Kidney (tissue), 14 donors: Measurements from ENCODE around the gene IQCF6. TPM values are rescaled to one million over a fixed set of nuclear protein-coding genes. Genes with fewer than 3 reads are reported as not detected.

ENCODE experiments used
- DNase-seq, 5 donors: peaks; one replicate each; pipeline ENCODE4 v3.0.0-alpha.2; 2013 to 2020
- FAIRE-seq: peaks from 2 replicates; lab custom pipeline; 2012; peaks lifted over from hg19 to GRCh38; lab: Jason Lieb, UNC
- H3K27ac ChIP-seq, 2 donors: one replicate each; pipeline ENCODE4 v1.7.0; 2013; ENCODE audit warnings: low read depth in 2 of 2, low read length in 2 of 2, inconsistent platforms in 1 of 2
- H3K27me3 ChIP-seq: one replicate; pipeline ENCODE4 v1.7.1; 2013; ENCODE audit warnings: low read length, inconsistent platforms; ENCODE audit not compliant: control insufficient read depth, insufficient read depth
- H3K36me3 ChIP-seq, 3 donors: one replicate each; pipeline versions ENCODE4 v1.7.0 to v1.7.1; 2013; ENCODE audit warnings: low read length in 3 of 3, control low read depth in 1 of 3, inconsistent platforms in 1 of 3; ENCODE audit not compliant: insufficient read depth in 3 of 3, control insufficient read depth in 2 of 3
- H3K4me1 ChIP-seq, 3 donors: one replicate each; pipeline versions ENCODE4 v1.7.0 to v1.7.1; 2013; ENCODE audit warnings: low read length in 3 of 3, inconsistent platforms in 1 of 3, low read depth in 1 of 3; ENCODE audit not compliant: control insufficient read depth in 2 of 3, insufficient read depth in 2 of 3
- H3K4me3 ChIP-seq, 3 donors: one replicate each; pipeline versions ENCODE4 v1.7.0 to v1.8.1; 2013; ENCODE audit warnings: low read length in 3 of 3, control low read depth in 1 of 3, inconsistent platforms in 1 of 3
- H3K9ac ChIP-seq, 3 donors: one replicate each; pipeline versions ENCODE4 v1.7.0 to v1.7.1; 2013; ENCODE audit warnings: low read length in 3 of 3, control low read depth in 1 of 3, inconsistent platforms in 1 of 3
- H3K9me3 ChIP-seq, 3 donors: one replicate each; pipeline versions ENCODE4 v1.7.0 to v1.7.1; 2013; ENCODE audit warnings: low read length in 3 of 3, control low read depth in 1 of 3, inconsistent platforms in 1 of 3; ENCODE audit not compliant: control insufficient read depth in 2 of 3, insufficient read depth in 1 of 3
- CTCF ChIP-seq: IDR thresholded peaks from 3 replicates; pipeline ENCODE4 v1.5.1; 2012; ENCODE audit warnings: mild to moderate bottlenecking, moderate library complexity, borderline replicate concordance; ENCODE audit not compliant: insufficient read depth; ENCODE audit errors: extremely low read depth
- intact Hi-C: fragments of 100-400 bp; cut with DNase I; formaldehyde crosslinking; loops from one replicate; pipeline ENCODE4 v1.11.1; 2022
- polyA plus RNA-seq: library from polyadenylated mRNA; stranded (reverse); fragments of 350-450 nt; fragmentation: Illumina TruSeq; extraction: RNeasy Lipid Tissue Mini Kit (QIAGEN cat#74804); gene quantifications from one replicate; pipeline ENCODE4 v1.2.3, GENCODE V29; 2014; ENCODE audit warnings: low read depth, low replicate concordance; ENCODE audit not compliant: insufficient read depth
- total RNA-seq: library from RNA; stranded (reverse); fragmentation: NEBNext Ultra II Directional; extraction: Animal tissue kit (Norgen Biotek cat#: 25700); gene quantifications from one replicate; pipeline ENCODE4 v1.2.1, GENCODE V29; 2021
- donor health status: control.
- donor health status: control.
- donor health status: control.
- donor health status: control.
- donor health status: control.
- donor health status: DM: yes; HTN: yes; CAD: no.
- donor health status: Normal renal cell carcinoma (clear cell type).

IQCF6 gene
- total and polyA plus RNA-seq, 2 donors from 2014 or later: not detected

- H3K27ac ChIP-seq: no peak overlapping the region
- H3K4me1 ChIP-seq: peaks cover 0 to 4% (median 0%) of the 10 kb centered on the region in 3 donors
- TF ChIP-seq CTCF: no peak
- no peaks in the 10 kb centered on the region for H3K36me3 ChIP-seq
- no peaks in the 10 kb centered on the region for H3K27me3 ChIP-seq
- H3K9me3 ChIP-seq: no peaks in the 10 kb centered on the region
- no peak overlapping the region for H3K4me3 ChIP-seq
- intact Hi-C loops: no loop called here
- FAIRE-seq: no peak
- DNase-seq: no peak
- no peak overlapping the region for H3K9ac ChIP-seq
These were observed 43.1 kb downstream of the IQCF6 start for GRCh38 chr3:51735950-51736349.

GRCh38 chr3:51735039-51735438 is 44.0 kb downstream of the IQCF6 start:
- intact Hi-C loops: no loop called here
- H3K27me3 ChIP-seq: no peaks in the 10 kb centered on the region
- H3K36me3 ChIP-seq: no peaks in the 10 kb centered on the region
- no peak overlapping the region for H3K4me3 ChIP-seq
- no peak overlapping the region for H3K9ac ChIP-seq
- DNase-seq (no peak), FAIRE-seq (no peak)
- H3K27ac ChIP-seq: no peak overlapping the region
- H3K4me1 ChIP-seq: peaks cover 0 to 4% (median 0%) of the 10 kb centered on the region in 3 donors
- no peak for TF ChIP-seq CTCF
- H3K9me3 ChIP-seq: no peaks in the 10 kb centered on the region

GRCh38 chr3:51734572-51734907 is 44.5 kb downstream of the IQCF6 start:
- no peak for FAIRE-seq
- H3K36me3 ChIP-seq: no peaks in the 10 kb centered on the region
- intact Hi-C loops: no loop called here
- H3K4me1 ChIP-seq: peaks cover 0 to 4% (median 0%) of the 10 kb centered on the region in 3 donors
- no peak overlapping the region for H3K4me3 ChIP-seq
- no peak for TF ChIP-seq CTCF
- DNase-seq: no peak
- no peak overlapping the region for H3K27ac ChIP-seq
- no peaks in the 10 kb centered on the region for H3K27me3 ChIP-seq
- no peak overlapping the region for H3K9ac ChIP-seq
- no peaks in the 10 kb centered on the region for H3K9me3 ChIP-seq
